GM21381 (cell line): ENCODE results near the gene FAM120AOS.
"Not testable (repeated sequence)": the region's sequence is repeated elsewhere in the genome, so short reads cannot be mapped to it uniquely, and the experiment has no call there.

Experiments used
- ATAC-seq: cut with Tn5 transposase; IDR thresholded peaks from one replicate; pipeline ENCODE4 v1.9.1; 2021; ENCODE audit warnings: mild to moderate bottlenecking, moderate library complexity; ENCODE audit not compliant: unreplicated experiment

The FAM120AOS gene

GRCh38 chr9:93440896-93441580 lies 12.3 kb downstream of the FAM120AOS start:
- no peak for ATAC-seq

DNA sequence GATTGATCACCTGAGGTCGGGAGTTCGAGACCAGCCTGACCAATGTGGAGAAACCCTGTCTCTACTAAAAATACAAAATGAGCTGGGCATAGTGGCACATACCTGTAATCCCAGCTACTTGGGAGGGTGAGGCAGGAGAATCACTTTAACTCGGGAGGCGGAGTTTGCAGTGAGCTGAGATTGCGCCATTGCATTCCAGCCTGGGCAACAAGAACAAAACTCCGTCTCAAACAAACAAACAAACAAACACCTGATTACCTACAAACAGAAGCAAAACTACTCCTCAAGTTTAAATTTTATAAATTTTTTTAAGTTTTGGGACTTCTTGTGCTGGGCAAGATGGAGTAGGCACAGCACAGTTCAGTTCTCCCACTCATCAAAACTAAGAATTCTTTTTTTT lies 14.1 kb downstream of the FAM120AOS start:
- not testable (repeated sequence) for ATAC-seq

GRCh38 chr9:93437996-93438395 lies 15.4 kb downstream of the FAM120AOS start:
- no peak for ATAC-seq

GRCh38 chr9:93436655-93437407 lies 16.6 kb downstream of the FAM120AOS start:
- no peak for ATAC-seq

DNA sequence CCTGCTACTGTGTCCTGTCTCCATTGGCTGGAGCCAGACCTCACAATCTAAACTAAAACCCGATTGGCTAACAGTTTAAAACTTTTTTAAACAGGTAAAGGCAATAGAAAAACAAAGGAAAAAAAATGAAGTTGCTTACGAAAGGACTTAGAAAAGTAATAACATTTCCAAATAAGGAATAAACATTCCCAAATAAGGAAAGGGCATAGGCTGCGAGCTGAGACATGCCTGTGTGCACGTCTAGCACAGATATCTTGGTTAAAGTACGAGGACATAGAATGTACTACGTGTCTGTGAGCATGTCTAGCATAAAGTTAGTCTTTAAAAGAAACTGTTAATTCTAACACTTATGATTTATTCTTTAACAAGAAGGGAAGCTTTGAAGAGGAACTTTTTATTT lies 17.2 kb downstream of the FAM120AOS start:
- no peak for ATAC-seq

DNA sequence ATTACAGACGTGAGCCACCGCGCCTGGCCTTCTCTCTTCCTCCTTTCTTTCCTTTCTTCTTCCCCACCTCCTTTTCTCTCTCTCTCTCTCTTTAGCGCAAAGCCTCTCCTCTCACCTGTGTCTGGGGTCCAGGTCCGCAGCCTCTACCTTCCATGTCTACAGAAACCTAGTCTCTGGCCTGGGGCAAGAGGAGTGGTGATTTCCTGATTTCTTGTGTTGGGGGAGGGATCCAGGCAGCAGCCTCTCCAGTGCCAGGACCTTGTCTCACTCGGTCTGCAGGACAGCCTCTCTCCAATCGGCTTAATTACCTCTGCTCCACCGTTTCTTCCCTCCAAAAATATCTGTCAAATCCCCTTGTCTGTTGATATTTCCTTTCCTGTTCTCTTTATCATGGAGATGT lies 18.0 kb downstream of the FAM120AOS start:
- ATAC-seq, result no peak

GRCh38 chr9:93434056-93434455 lies 19.3 kb downstream of the FAM120AOS start:
- ATAC-seq, result no peak

- no peak for ATAC-seq
Observed at GRCh38 chr9:93432964-93433363, 20.4 kb downstream of the FAM120AOS start.

- no peak for ATAC-seq
Observed at GRCh38 chr9:93431539-93432105, 21.8 kb downstream of the FAM120AOS start.

DNA sequence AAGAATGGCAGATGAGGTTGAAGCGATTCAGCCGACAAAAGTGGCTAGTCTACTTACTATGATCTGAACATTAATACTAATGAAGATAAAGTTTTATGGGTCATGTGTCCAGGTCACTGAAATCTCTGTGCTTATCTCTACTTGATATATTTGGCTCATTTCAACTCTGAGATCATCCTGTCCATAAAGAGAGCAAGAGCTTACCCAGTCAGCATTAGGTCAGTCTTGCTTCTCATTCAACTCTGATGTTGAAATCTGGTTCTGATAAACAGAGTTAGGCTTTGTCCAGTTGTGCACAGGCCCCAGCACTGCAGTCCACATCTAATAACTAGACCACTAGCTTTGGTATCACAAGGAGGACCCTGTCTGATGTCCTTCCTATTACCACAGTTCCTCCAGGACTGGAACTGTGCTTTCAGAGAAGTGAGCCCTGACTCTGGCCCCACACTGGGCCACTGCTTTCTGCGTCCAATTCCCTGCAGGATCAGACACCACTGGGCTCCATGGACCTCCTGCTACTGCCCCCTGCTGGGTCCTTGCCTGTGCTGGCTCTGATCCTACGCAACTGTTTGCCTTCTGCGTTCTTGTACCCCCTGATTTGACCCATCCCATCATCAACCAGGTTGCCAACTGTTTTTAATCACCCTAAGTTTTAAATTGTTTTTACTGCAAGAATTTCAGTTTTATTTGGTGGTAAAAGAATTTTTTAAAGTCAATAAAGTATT lies 25.6 kb downstream of the FAM120AOS start:
- no peak for ATAC-seq

GRCh38 chr9:93422977-93423616 lies 30.3 kb downstream of the FAM120AOS start:
- no peak for ATAC-seq

- ATAC-seq, result no peak
Observed at GRCh38 chr9:93419023-93419422, 34.4 kb downstream of the FAM120AOS start.

DNA sequence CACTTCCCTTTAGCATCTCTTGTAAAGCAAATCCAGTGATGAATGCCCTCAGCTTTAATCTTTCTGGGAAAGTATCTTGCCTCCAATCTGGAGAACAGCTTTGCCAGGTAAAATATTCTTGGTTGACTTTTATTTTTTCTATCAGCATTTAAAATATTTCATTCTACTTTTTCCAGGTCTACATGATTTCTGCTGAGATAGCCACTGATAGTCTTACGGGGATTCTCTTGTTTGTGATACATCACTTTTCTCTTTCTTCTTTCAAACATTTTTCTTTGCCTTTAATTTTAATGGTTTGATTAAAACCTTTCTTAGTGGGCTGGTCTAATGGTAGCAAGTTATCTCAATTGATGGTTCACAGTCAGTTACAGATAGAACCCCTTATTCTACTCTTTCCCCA lies 35.8 kb downstream of the FAM120AOS start:
- ATAC-seq, result no peak

DNA sequence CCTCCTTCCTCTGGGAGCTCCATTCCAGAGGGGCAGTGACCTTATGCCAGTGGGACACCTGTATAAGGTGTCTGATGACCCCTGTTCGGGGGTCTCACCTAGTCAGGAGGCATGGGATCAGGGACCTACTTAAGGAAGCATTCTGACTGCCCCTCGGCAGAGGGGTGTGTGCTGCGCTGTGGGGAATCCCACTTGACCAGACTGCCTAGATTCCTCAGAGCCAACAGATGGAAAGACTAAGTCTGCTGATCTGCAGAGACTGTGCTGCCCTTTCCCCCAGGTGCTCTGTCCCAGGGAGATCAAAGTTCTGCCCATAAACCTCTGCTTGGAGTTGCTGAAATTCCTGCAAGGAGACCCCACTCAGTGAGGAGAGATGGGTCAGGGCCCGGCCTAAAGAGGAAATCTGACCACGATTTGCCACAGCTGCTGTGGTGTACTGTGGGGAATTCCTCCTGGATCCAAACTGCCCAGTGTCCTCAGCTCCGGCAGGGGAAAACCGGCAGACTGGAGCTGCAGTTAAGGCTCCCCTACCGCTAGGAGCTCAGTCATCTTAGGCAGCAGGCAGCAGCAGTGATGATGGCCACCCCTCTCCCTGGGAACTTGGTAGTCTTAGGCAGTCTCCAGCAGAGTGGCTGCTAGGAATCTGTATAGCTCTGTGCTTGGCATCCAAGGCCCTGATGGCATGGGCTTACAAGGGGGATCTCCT lies 36.7 kb downstream of the FAM120AOS start:
- ATAC-seq, result no peak

DNA sequence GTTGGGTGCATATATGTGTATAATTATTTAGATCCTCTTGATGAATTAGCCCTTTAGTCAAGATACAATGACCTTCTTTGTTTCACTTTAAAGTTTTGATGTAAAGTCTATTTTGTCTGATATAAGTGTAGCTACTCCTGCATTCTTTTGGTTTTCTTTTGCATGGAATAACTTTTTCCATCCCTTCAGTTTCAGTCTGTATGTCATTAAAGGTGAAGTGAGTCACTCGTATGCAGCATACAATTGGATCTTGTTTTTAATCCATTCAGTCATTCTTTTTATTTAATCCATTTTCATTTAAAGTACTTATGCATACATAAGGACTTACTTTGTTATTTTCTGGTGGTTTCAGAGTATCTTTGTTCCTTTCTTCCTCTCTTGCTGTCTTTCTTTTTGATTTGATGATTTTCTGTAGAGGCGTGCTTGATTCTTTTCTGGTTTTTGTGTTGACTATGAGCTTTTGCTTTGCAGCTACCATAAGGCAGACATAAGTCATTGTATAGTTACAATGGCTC lies 38.1 kb downstream of the FAM120AOS start:
- ATAC-seq, result no peak

- no peak for ATAC-seq
Observed at GRCh38 chr9:93413530-93413929, 39.9 kb downstream of the FAM120AOS start.

- ATAC-seq, result no peak
Observed at GRCh38 chr9:93406371-93406770, 47.0 kb downstream of the FAM120AOS start.

DNA sequence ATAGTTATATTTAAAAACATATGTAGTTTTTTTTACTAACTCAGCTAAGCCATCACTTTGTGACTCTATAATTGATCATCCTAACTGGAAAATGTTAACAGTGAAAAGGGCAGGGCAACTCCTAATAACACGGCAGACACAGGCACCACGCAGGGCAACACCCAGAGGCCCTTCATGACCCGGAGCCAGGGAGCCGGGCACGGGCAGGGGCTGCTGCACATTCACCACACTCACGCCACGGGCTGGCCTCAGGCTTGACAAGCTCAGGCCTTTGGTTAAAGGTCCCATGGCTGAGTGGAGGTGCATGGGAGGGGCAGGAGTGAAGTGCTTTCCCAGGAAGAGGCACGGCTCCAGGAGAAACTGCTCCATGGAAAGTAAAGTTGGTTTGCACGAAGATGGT lies 54.9 kb downstream of the FAM120AOS start:
- no peak for ATAC-seq

- ATAC-seq, result no peak
Observed at GRCh38 chr9:93397661-93398373, 55.6 kb downstream of the FAM120AOS start.
